CD14-positive monocyte (primary cell): Measurements from ENCODE around the gene KRTAP5-3. TPM values are rescaled to one million over a fixed set of nuclear protein-coding genes. Genes with fewer than 3 reads are reported as not detected.

Experiments
- DNase-seq, 3 donors: peaks; one replicate each; pipeline ENCODE4 v3.0.0-alpha.2; 2011 to 2022
- H2AFZ ChIP-seq: 2 replicates; pipeline ENCODE4 v1.6.0; 2012; ENCODE audit warnings: mild to moderate bottlenecking, low read depth, low read length, inconsistent platforms; ENCODE audit not compliant: insufficient read depth, poor library complexity, severe bottlenecking
- H3K27ac ChIP-seq, 2 donors: 1 replicate in 1 of 2; 2 replicates in 1 of 2; pipeline ENCODE4 v1.5.1; 2012 to 2013; ENCODE audit warnings: low read length in 2 of 2, control low read depth in 1 of 2, inconsistent platforms in 1 of 2, low read depth in 1 of 2, mild to moderate bottlenecking in 1 of 2
- H3K27me3 ChIP-seq, 2 donors: one replicate each; pipeline versions ENCODE4 v1.6.0 to v1.6.1; 2011 to 2013; ENCODE audit warnings: low read length in 2 of 2; ENCODE audit not compliant: control insufficient read depth in 2 of 2, insufficient read depth in 2 of 2
- H3K36me3 ChIP-seq, 2 donors: replicated peaks in 1 of 2; 1 replicate in 1 of 2; 2 replicates in 1 of 2; pipeline versions ENCODE4 v1.5.1 to v1.6.1; 2012 to 2013; ENCODE audit warnings: low read length in 2 of 2, control low read depth in 1 of 2, inconsistent platforms in 1 of 2, mild to moderate bottlenecking in 1 of 2; ENCODE audit not compliant: insufficient read depth in 2 of 2, control insufficient read depth in 1 of 2
- H3K4me1 ChIP-seq, 2 donors: 1 replicate in 1 of 2; 2 replicates in 1 of 2; pipeline versions ENCODE4 v1.5.1 to v1.6.1; 2012 to 2013; ENCODE audit warnings: low read length in 2 of 2, control low read depth in 1 of 2, inconsistent platforms in 1 of 2, mild to moderate bottlenecking in 1 of 2, moderate library complexity in 1 of 2; ENCODE audit not compliant: insufficient read depth in 2 of 2, control insufficient read depth in 1 of 2
- H3K4me2 ChIP-seq: replicated peaks from 2 replicates; pipeline ENCODE3; 2012; ENCODE audit warnings: low read length, moderate library complexity, mild to moderate bottlenecking; ENCODE audit not compliant: poor library complexity, severe bottlenecking; ENCODE audit errors: extremely low read depth
- H3K4me3 ChIP-seq, 3 experiments: fragments of 200-600 bp in 1 of 3; sonication (generic) in 1 of 3; replicated peaks in 1 of 3; 1 replicate in 2 of 3; 2 replicates in 1 of 3; pipeline ENCODE4 v1.5.1; 2011 to 2013; ENCODE audit warnings: low read length in 3 of 3, mild to moderate bottlenecking in 3 of 3, control low read depth in 2 of 3, low read depth in 2 of 3, inconsistent platforms in 1 of 3, moderate library complexity in 1 of 3
- H3K79me2 ChIP-seq: 2 replicates; pipeline ENCODE4 v1.6.0; 2012; ENCODE audit warnings: mild to moderate bottlenecking, control low read depth, inconsistent platforms, low read length, moderate library complexity; ENCODE audit not compliant: insufficient read depth
- H3K9ac ChIP-seq: 2 replicates; pipeline ENCODE4 v1.6.0; 2017; ENCODE audit warnings: low read length, mild to moderate bottlenecking; ENCODE audit not compliant: insufficient read depth, poor library complexity, severe bottlenecking
- H3K9me3 ChIP-seq, 2 donors: replicated peaks in 1 of 2; 1 replicate in 1 of 2; 2 replicates in 1 of 2; pipeline versions ENCODE4 v1.5.1 to v1.6.1; 2012 to 2013; ENCODE audit warnings: low read length in 2 of 2, control low read depth in 1 of 2; ENCODE audit not compliant: control insufficient read depth in 1 of 2, insufficient read depth in 1 of 2
- H4K20me1 ChIP-seq: 2 replicates; pipeline ENCODE4 v1.6.0; 2012; ENCODE audit warnings: mild to moderate bottlenecking, low read length, control low read depth, moderate library complexity; ENCODE audit not compliant: insufficient read depth
- H3K27ac Mint-ChIP-seq, 7 donors: one replicate each; pipeline ENCODE4 v1.8.0; 2020; ENCODE audit warnings: mild to moderate bottlenecking in 7 of 7, mixed read lengths in 7 of 7, moderate library complexity in 6 of 7, inconsistent platforms in 2 of 7
- H3K27me3 Mint-ChIP-seq, 3 donors: one replicate each; pipeline ENCODE4 v1.8.0; 2021 to 2022; ENCODE audit warnings: low read depth in 3 of 3, mild to moderate bottlenecking in 3 of 3, mixed read lengths in 3 of 3, moderate library complexity in 3 of 3, inconsistent platforms in 1 of 3
- H3K36me3 Mint-ChIP-seq, 2 donors: one replicate each; pipeline ENCODE4 v1.8.0; 2020; ENCODE audit warnings: mixed read lengths in 2 of 2, inconsistent platforms in 1 of 2, mild to moderate bottlenecking in 1 of 2
- H3K4me1 Mint-ChIP-seq: one replicate; pipeline ENCODE4 v1.8.0; 2020; ENCODE audit warnings: mild to moderate bottlenecking, mixed read lengths
- H3K4me3 Mint-ChIP-seq, 2 donors: one replicate each; pipeline ENCODE4 v1.8.0; 2020; ENCODE audit warnings: mild to moderate bottlenecking in 2 of 2, mixed read lengths in 2 of 2, moderate library complexity in 1 of 2
- H3K9me3 Mint-ChIP-seq, 7 donors: one replicate each; pipeline ENCODE4 v1.8.0; 2020 to 2022; ENCODE audit warnings: mixed read lengths in 7 of 7, mild to moderate bottlenecking in 6 of 7, moderate library complexity in 6 of 7, inconsistent platforms in 2 of 7
- CTCF ChIP-seq: fragments of 200-600 bp; IDR thresholded peaks from one replicate; pipeline ENCODE4 v1.8.0; 2022; ENCODE audit warnings: antibody characterized with exemption, mild to moderate bottlenecking
- WGBS: methylation state at CpG from one replicate; pipeline ENCODE4 v1.1.5; 2013; ENCODE audit warnings: missing lambda C conversion rate; ENCODE audit not compliant: insufficient coverage; 5-methylcytosine and 5-hydroxymethylcytosine counted together
- intact Hi-C, 2 donors: fragments of 100-400 bp; cut with micrococcal nuclease; formaldehyde crosslinking; loops; one replicate each; pipeline versions ENCODE4 v1.15.0 to v1.15.1; 2023
- polyA plus RNA-seq, 3 donors: library from polyadenylated mRNA; depleted of rRNA in 1 of 3; unstranded in 2 of 3; stranded (reverse) in 1 of 3; fragments of 300-500 nt in 2 of 3; fragments of >200 nt in 1 of 3; fragmentation: Illumina TruSeq in 2 of 3; gene quantifications; 1 replicate in 2 of 3; 2 replicates in 1 of 3; pipeline ENCODE4 v1.2.3, GENCODE V29; 2012 to 2021

KRTAP5-3 gene
- polyA plus RNA-seq, 3 donors: not detected

GRCh38 chr11:1632053-1632714, 23.9 kb upstream of the KRTAP5-3 start:
- no peak for DNase-seq
- H3K4me3 ChIP-seq: no peak overlapping the region
- Mint-ChIP-seq H3K27me3 (peaks cover 3 to 39% (median 20%) of the 10 kb centered on the region in 3 donors), H3K27ac (peak overlapping the region in 1 of 7 donors; percentile 64), H3K36me3 (no peaks in the 10 kb centered on the region), H3K4me3 (no peak overlapping the region), H3K9me3 (no peaks in the 10 kb centered on the region), H3K4me1 (peaks cover 3% of the 10 kb centered on the region)
- H3K4me1 ChIP-seq: no peaks in the 10 kb centered on the region
- no peaks in the 10 kb centered on the region for H3K79me2 ChIP-seq
- no peaks in the 10 kb centered on the region for H3K9me3 ChIP-seq
- intact Hi-C loops: no loop called here
- peaks cover 0 to 10% of the 10 kb centered on the region in 2 donors for H3K27me3 ChIP-seq
- no peak overlapping the region for H3K27ac ChIP-seq
- no peak overlapping the region for H3K4me2 ChIP-seq
- no peak for TF ChIP-seq CTCF
- H4K20me1 ChIP-seq: no peaks in the 10 kb centered on the region
- no peak overlapping the region for H3K9ac ChIP-seq
- WGBS: 65% methylated on average over 10 of the region's 11 CpGs
- no peak overlapping the region for H2AFZ ChIP-seq
- no peaks in the 10 kb centered on the region for H3K36me3 ChIP-seq

- Histone ChIP-seq H3K9ac (no peak overlapping the region), H3K36me3 (no peaks in the 10 kb centered on the region), H3K27ac (no peak overlapping the region), H3K79me2 (no peaks in the 10 kb centered on the region), H3K4me1 (no peaks in the 10 kb centered on the region), H3K27me3 (peaks cover 0 to 10% of the 10 kb centered on the region in 2 donors), H2AFZ (no peak overlapping the region), H3K4me3 (no peak overlapping the region), H4K20me1 (no peaks in the 10 kb centered on the region), H3K4me2 (no peak overlapping the region), H3K9me3 (no peaks in the 10 kb centered on the region)
- H3K4me1 Mint-ChIP-seq: peaks cover 3% of the 10 kb centered on the region
- intact Hi-C loops: no loop called here
- H3K27ac Mint-ChIP-seq: no peak overlapping the region
- WGBS: 84% methylated on average over 8 of the region's 13 CpGs
- H3K4me3 Mint-ChIP-seq: no peak overlapping the region
- DNase-seq: no peak
- no peaks in the 10 kb centered on the region for H3K36me3 Mint-ChIP-seq
- H3K27me3 Mint-ChIP-seq: peaks cover 6 to 46% (median 20%) of the 10 kb centered on the region in 3 donors
- no peaks in the 10 kb centered on the region for H3K9me3 Mint-ChIP-seq
- no peak for TF ChIP-seq CTCF
Observed at GRCh38 chr11:1631066-1631568, 22.9 kb upstream of the KRTAP5-3 start.
